Measurements from ENCODE around the gene DAP3. TPM values are rescaled to one million over a fixed set of nuclear protein-coding genes. Genes with fewer than 3 reads are reported as not detected.
"Not testable (repeated sequence)": the region's sequence is repeated elsewhere in the genome, so short reads cannot be mapped to it uniquely, and the experiment has no call there.

The DAP3 gene
- total RNA-seq, 4 donors from 2014 or later = 81.4 to 115 (median 107) TPM

GRCh38 chr1:155698382-155699038, 9.6 kb downstream of the DAP3 start:
- Histone ChIP-seq H3K27ac (no peak overlapping the region), H3K27me3 (no peaks in the 10 kb centered on the region), H3K9me3 (no peaks in the 10 kb centered on the region), H3K4me1 (peaks cover 0 to 22% (median 7%) of the 10 kb centered on the region in 3 donors), H3K4me3 (no peak overlapping the region), H3K36me3 (no peaks in the 10 kb centered on the region)
- no peak for ATAC-seq
- WGBS, 2 donors (ENCODE audit: low coverage in 1 of 2) = 93 to 94% methylated on average over 8 to 10 of the region's 13 CpGs
- no peak for TF ChIP-seq POLR2A (IDR thresholded peaks at IDR 0.05)
- no peak for TF ChIP-seq EP300 (IDR thresholded peaks at IDR 0.05)
- TF ChIP-seq CTCF (IDR thresholded peaks at IDR 0.05) = no peak
- TF ChIP-seq POLR2AphosphoS5 (IDR thresholded peaks at IDR 0.05) = no peak

GRCh38 chr1:155699062-155699461, 10.2 kb downstream of the DAP3 start:
- not testable (repeated sequence) for H3K27me3 ChIP-seq, ATAC-seq, H3K9me3 ChIP-seq, H3K27ac ChIP-seq, H3K36me3 ChIP-seq, H3K4me3 ChIP-seq
- 77 to 85% methylated on average over 4 of the region's 4 CpGs for WGBS, 2 donors (ENCODE audit: low coverage in 1 of 2)
- peaks cover 0 to 20% (median 7%) of the 10 kb centered on the region in 3 donors for H3K4me1 ChIP-seq

- WGBS, 2 donors (ENCODE audit: low coverage in 1 of 2) = 80% methylated on average over 2 of the region's 2 CpGs; no CpG with 5 or more reads in 1 of the 2 donors
- H3K27ac ChIP-seq, H3K4me3 ChIP-seq, H3K27me3 ChIP-seq, ATAC-seq, H3K36me3 ChIP-seq, H3K9me3 ChIP-seq, H3K4me1 ChIP-seq: not testable (repeated sequence)
Observed at GRCh38 chr1:155701675-155702074, 12.8 kb downstream of the DAP3 start.

GRCh38 chr1:155703216-155703615, 14.3 kb downstream of the DAP3 start:
- Histone ChIP-seq H3K9me3 (no peaks in the 10 kb centered on the region), H3K36me3 (no peaks in the 10 kb centered on the region), H3K4me1 (no peaks in the 10 kb centered on the region), H3K4me3 (no peak overlapping the region), H3K27me3 (no peaks in the 10 kb centered on the region), H3K27ac (no peak overlapping the region)
- no peak for ATAC-seq
- 88 to 90% methylated on average over 4 to 6 of the region's 6 CpGs for WGBS, 2 donors (ENCODE audit: low coverage in 1 of 2)
- TF ChIP-seq POLR2AphosphoS5 (IDR thresholded peaks at IDR 0.05) = no peak
- no peak for TF ChIP-seq CTCF (IDR thresholded peaks at IDR 0.05)
- no peak for TF ChIP-seq EP300 (IDR thresholded peaks at IDR 0.05)
- TF ChIP-seq POLR2A (IDR thresholded peaks at IDR 0.05) = no peak

- H3K36me3 ChIP-seq, H3K27ac ChIP-seq, H3K27me3 ChIP-seq, H3K4me1 ChIP-seq, H3K4me3 ChIP-seq, ATAC-seq, H3K9me3 ChIP-seq: not testable (repeated sequence)
- WGBS, 2 donors (ENCODE audit: low coverage in 1 of 2) = 95% methylated on average over 5 of the region's 5 CpGs; no CpG with 5 or more reads in 1 of the 2 donors
Observed at GRCh38 chr1:155704414-155704813, 15.5 kb downstream of the DAP3 start.

GRCh38 chr1:155706139-155706538, 17.2 kb downstream of the DAP3 start:
- Histone ChIP-seq H3K9me3 (no peaks in the 10 kb centered on the region), H3K27ac (no peak overlapping the region), H3K27me3 (no peaks in the 10 kb centered on the region), H3K36me3 (peaks cover 0 to 7% of the 10 kb centered on the region in 2 donors), H3K4me1 (no peaks in the 10 kb centered on the region), H3K4me3 (no peak overlapping the region)
- 83 to 92% methylated on average over 2 to 5 of the region's 5 CpGs for WGBS, 2 donors (ENCODE audit: low coverage in 1 of 2)
- TF ChIP-seq CTCF (IDR thresholded peaks at IDR 0.05) = no peak
- no peak for TF ChIP-seq EP300 (IDR thresholded peaks at IDR 0.05)
- TF ChIP-seq POLR2AphosphoS5 (IDR thresholded peaks at IDR 0.05) = no peak
- TF ChIP-seq POLR2A (IDR thresholded peaks at IDR 0.05) = no peak
- ATAC-seq = no peak
